Astrocyte (in vitro differentiated cells and primary cell): Measurements from ENCODE around the gene DAZL. TPM values are rescaled to one million over a fixed set of nuclear protein-coding genes. Genes with fewer than 3 reads are reported as not detected.

Experiments used
- DNase-seq: peaks from one replicate; pipeline ENCODE4 v3.0.0-alpha.2; 2010; ENCODE audit warnings: low read depth
- FAIRE-seq: peaks from 2 replicates; lab custom pipeline; 2011; peaks lifted over from hg19 to GRCh38; lab: Jason Lieb, UNC
- H2AFZ ChIP-seq: 2 replicates; pipeline ENCODE4 v1.6.0; 2012; ENCODE audit warnings: low read depth, low read length, inconsistent platforms
- H3K27ac ChIP-seq: 2 replicates; pipeline ENCODE4 v1.5.1; 2011; ENCODE audit warnings: low read depth, low read length, inconsistent platforms
- H3K27me3 ChIP-seq: 2 replicates; pipeline ENCODE4 v1.6.0; 2011; ENCODE audit warnings: low read length, inconsistent platforms; ENCODE audit not compliant: insufficient read depth
- H3K36me3 ChIP-seq: 2 replicates; pipeline ENCODE4 v1.5.1; 2011; ENCODE audit warnings: low read length, inconsistent platforms; ENCODE audit not compliant: insufficient read depth
- H3K4me1 ChIP-seq: 2 replicates; pipeline ENCODE4 v1.5.1; 2011; ENCODE audit warnings: low read length, inconsistent platforms; ENCODE audit not compliant: insufficient read depth
- H3K4me2 ChIP-seq: 2 replicates; pipeline ENCODE4 v1.6.0; 2012; ENCODE audit warnings: low read length, inconsistent platforms
- H3K4me3 ChIP-seq: 2 replicates; pipeline ENCODE4 v1.5.1; 2011; ENCODE audit warnings: low read depth, mild to moderate bottlenecking, low read length, inconsistent platforms; ENCODE audit not compliant: insufficient read depth
- H3K79me2 ChIP-seq: 2 replicates; pipeline ENCODE4 v1.6.0; 2012; ENCODE audit warnings: mild to moderate bottlenecking, low read length, inconsistent platforms; ENCODE audit not compliant: insufficient read depth
- H3K9ac ChIP-seq: 2 replicates; pipeline ENCODE4 v1.6.0; 2012; ENCODE audit warnings: mild to moderate bottlenecking, low read length, inconsistent platforms
- H3K9me3 ChIP-seq: 2 replicates; pipeline ENCODE4 v1.5.1; 2012; ENCODE audit warnings: low read depth, mild to moderate bottlenecking, low read length, inconsistent platforms; ENCODE audit not compliant: insufficient read depth
- H4K20me1 ChIP-seq: 2 replicates; pipeline ENCODE4 v1.6.0; 2012; ENCODE audit warnings: low read length, inconsistent platforms; ENCODE audit not compliant: insufficient read depth
- H3K27ac Mint-ChIP-seq: one replicate; pipeline ENCODE4 v1.8.0; 2021; ENCODE audit warnings: mild to moderate bottlenecking, mixed read lengths; ENCODE audit not compliant: unreplicated experiment
- H3K27me3 Mint-ChIP-seq: one replicate; pipeline ENCODE4 v1.8.0; 2021; ENCODE audit warnings: low read depth, mixed read lengths; ENCODE audit not compliant: unreplicated experiment
- H3K36me3 Mint-ChIP-seq: one replicate; pipeline ENCODE4 v1.8.0; 2021; ENCODE audit warnings: low read depth, mixed read lengths; ENCODE audit not compliant: unreplicated experiment
- H3K4me1 Mint-ChIP-seq: one replicate; pipeline ENCODE4 v1.8.0; 2021; ENCODE audit warnings: low read depth, mixed read lengths; ENCODE audit not compliant: unreplicated experiment
- H3K4me3 Mint-ChIP-seq: one replicate; pipeline ENCODE4 v1.8.0; 2021; ENCODE audit warnings: mild to moderate bottlenecking, moderate library complexity, mixed read lengths; ENCODE audit not compliant: unreplicated experiment
- H3K9me3 Mint-ChIP-seq: one replicate; pipeline ENCODE4 v1.8.0; 2021; ENCODE audit warnings: mild to moderate bottlenecking, mixed read lengths; ENCODE audit not compliant: unreplicated experiment
- CTCF ChIP-seq: IDR thresholded peaks from 2 replicates; pipeline ENCODE4 v1.5.1; 2011; ENCODE audit warnings: low read depth, mild to moderate bottlenecking, inconsistent platforms, low read length, moderate library complexity; ENCODE audit not compliant: insufficient read depth
- EZH2 ChIP-seq: IDR thresholded peaks from 2 replicates; pipeline ENCODE4 v1.6.1; 2012; ENCODE audit warnings: mild to moderate bottlenecking, low read length, inconsistent platforms; ENCODE audit not compliant: insufficient read depth
- total RNA-seq: library from RNA; stranded (reverse); gene quantifications from 2 replicates; pipeline ENCODE4 v1.2.1, GENCODE V29; 2021

DAZL gene
- total RNA-seq, 1 donor from 2014 or later = not detected

GRCh38 chr3:16608816-16609215, 3.6 kb upstream of the DAZL start:
- no peaks in the 10 kb centered on the region for H3K27me3 Mint-ChIP-seq
- H3K36me3 ChIP-seq = no peaks in the 10 kb centered on the region
- H3K79me2 ChIP-seq = no peaks in the 10 kb centered on the region
- no peak overlapping the region for H3K4me3 ChIP-seq
- DNase-seq (no peak), FAIRE-seq (no peak)
- H2AFZ ChIP-seq = no peak overlapping the region
- H3K9me3 ChIP-seq = no peaks in the 10 kb centered on the region
- H3K27me3 ChIP-seq = no peaks in the 10 kb centered on the region
- no peaks in the 10 kb centered on the region for H3K9me3 Mint-ChIP-seq
- no peak overlapping the region for H3K4me3 Mint-ChIP-seq
- TF ChIP-seq EZH2 (no peak), CTCF (no peak)
- no peak overlapping the region for H3K27ac ChIP-seq
- no peak overlapping the region for H3K9ac ChIP-seq
- H3K27ac Mint-ChIP-seq = no peak overlapping the region
- H3K36me3 Mint-ChIP-seq = no peaks in the 10 kb centered on the region
- H3K4me2 ChIP-seq = no peak overlapping the region
- H4K20me1 ChIP-seq = no peaks in the 10 kb centered on the region
- H3K4me1 ChIP-seq = no peaks in the 10 kb centered on the region
- H3K4me1 Mint-ChIP-seq = peaks cover 5% of the 10 kb centered on the region

GRCh38 chr3:16607718-16608117, 2.5 kb upstream of the DAZL start:
- Mint-ChIP-seq H3K9me3 (no peaks in the 10 kb centered on the region), H3K27me3 (no peaks in the 10 kb centered on the region), H3K27ac (no peak overlapping the region), H3K4me1 (peaks cover 5% of the 10 kb centered on the region), H3K36me3 (no peaks in the 10 kb centered on the region), H3K4me3 (no peak overlapping the region)
- no peaks in the 10 kb centered on the region for H3K36me3 ChIP-seq
- no peak overlapping the region for H3K9ac ChIP-seq
- no peak overlapping the region for H2AFZ ChIP-seq
- H3K27ac ChIP-seq = no peak overlapping the region
- no peaks in the 10 kb centered on the region for H4K20me1 ChIP-seq
- no peaks in the 10 kb centered on the region for H3K9me3 ChIP-seq
- no peak for DNase-seq
- no peak overlapping the region for H3K4me2 ChIP-seq
- no peaks in the 10 kb centered on the region for H3K27me3 ChIP-seq
- no peak for FAIRE-seq
- TF ChIP-seq EZH2 (no peak), CTCF (no peak)
- H3K4me1 ChIP-seq = no peaks in the 10 kb centered on the region
- no peak overlapping the region for H3K4me3 ChIP-seq
- H3K79me2 ChIP-seq = no peaks in the 10 kb centered on the region

- no peaks in the 10 kb centered on the region for H3K4me1 ChIP-seq
- H3K27me3 Mint-ChIP-seq = no peaks in the 10 kb centered on the region
- H3K4me2 ChIP-seq = no peak overlapping the region
- no peaks in the 10 kb centered on the region for H3K9me3 ChIP-seq
- H3K79me2 ChIP-seq = no peaks in the 10 kb centered on the region
- no peak overlapping the region for H2AFZ ChIP-seq
- FAIRE-seq = no peak
- H4K20me1 ChIP-seq = no peaks in the 10 kb centered on the region
- no peak overlapping the region for H3K27ac ChIP-seq
- H3K36me3 Mint-ChIP-seq = no peaks in the 10 kb centered on the region
- no peak overlapping the region for H3K4me3 Mint-ChIP-seq
- H3K9me3 Mint-ChIP-seq = no peaks in the 10 kb centered on the region
- no peak overlapping the region for H3K9ac ChIP-seq
- peak; percentile 39 for DNase-seq
- no peak overlapping the region for H3K4me3 ChIP-seq
- H3K4me1 Mint-ChIP-seq = peaks cover 5% of the 10 kb centered on the region
- H3K27me3 ChIP-seq = no peaks in the 10 kb centered on the region
- no peaks in the 10 kb centered on the region for H3K36me3 ChIP-seq
- H3K27ac Mint-ChIP-seq = no peak overlapping the region
- TF ChIP-seq CTCF (no peak), EZH2 (no peak)
These were observed 1.2 kb upstream of the DAZL start for GRCh38 chr3:16606398-16606797.
